HG03135 (cell line): ENCODE results near the gene PTTG2.
"Not testable (repeated sequence)": the region's sequence is repeated elsewhere in the genome, so short reads cannot be mapped to it uniquely, and the experiment has no call there.

Experiments used
- ATAC-seq: cut with Tn5 transposase; IDR thresholded peaks from one replicate; pipeline ENCODE4 v1.9.1; 2021; ENCODE audit warnings: mild to moderate bottlenecking, moderate library complexity; ENCODE audit not compliant: unreplicated experiment

Gene PTTG2

DNA sequence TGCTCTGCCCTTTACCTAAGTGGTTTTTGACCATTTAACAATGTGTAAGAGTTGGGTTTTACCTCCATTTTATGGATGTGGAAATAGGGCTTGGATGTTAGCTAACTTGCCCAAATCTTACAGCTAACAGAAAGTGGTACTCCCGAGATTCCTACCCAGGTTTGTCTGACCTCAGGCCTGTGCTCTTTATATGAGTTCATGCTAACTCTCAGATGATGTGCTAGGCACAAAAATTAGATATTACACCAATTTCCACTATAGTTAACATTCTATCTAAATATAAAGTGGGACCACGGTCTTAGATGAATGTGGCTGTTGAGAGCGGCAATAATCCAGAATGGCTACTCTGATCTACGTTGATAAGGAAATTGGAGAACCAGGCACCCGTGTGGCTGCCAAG lies at the start of gene PTTG2:
Gene PTTG2, plus strand, starts transcription at position 301 of the 400 bp plus-strand sequence. Its CDS starts 37 bp downstream, at position 338.
- ATAC-seq = no peak

- ATAC-seq = no peak
These were observed 45.7 kb upstream of the PTTG2 start for GRCh38 chr4:37914539-37914938.

GRCh38 chr4:37917388-37917787 lies 42.8 kb upstream of the PTTG2 start:
- ATAC-seq = no peak

GRCh38 chr4:37918653-37919052 lies 41.5 kb upstream of the PTTG2 start:
- no peak for ATAC-seq

DNA sequence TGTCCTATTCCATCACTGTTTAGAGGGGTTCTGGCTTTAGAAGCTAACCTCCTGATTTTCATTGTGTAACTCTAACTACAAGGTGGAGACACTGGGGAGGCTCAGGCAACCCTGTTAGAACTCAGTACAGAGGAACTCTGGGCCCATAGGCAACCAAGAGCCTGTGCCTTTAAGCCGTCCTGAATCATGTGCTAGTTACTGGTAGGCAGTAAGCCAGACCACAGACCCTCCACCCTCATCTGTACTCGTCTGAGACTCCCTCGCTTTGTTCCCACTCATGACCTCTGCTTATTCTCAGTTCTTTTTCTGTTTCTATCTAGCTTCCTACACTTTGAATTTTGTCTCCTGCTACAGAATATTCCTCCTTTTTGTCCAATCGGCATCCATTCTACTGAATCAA lies 37.9 kb upstream of the PTTG2 start:
- ATAC-seq = no peak

GRCh38 chr4:37923089-37923488 lies 37.1 kb upstream of the PTTG2 start:
- not testable (repeated sequence) for ATAC-seq

DNA sequence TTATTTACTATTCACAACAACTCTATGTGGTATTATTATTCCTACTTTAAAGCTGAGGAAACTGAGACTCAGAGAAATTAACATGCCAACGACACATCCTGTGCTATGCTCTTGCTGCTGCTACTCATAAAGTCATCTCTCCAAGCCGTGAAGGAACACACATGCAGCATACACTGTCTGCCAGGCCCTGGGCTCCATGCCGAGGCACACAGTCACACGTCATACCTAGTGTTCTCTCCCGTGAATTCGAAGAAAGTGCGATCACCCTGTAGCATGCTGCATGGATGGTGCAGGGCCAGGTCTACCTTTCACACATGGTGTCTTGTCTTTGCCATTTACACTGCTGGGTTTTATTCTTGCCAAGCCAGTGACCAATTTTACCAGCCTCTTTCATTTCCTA lies 35.3 kb upstream of the PTTG2 start:
- no peak for ATAC-seq

- ATAC-seq = no peak
These were observed 32.8 kb upstream of the PTTG2 start for GRCh38 chr4:37927434-37927833.

DNA sequence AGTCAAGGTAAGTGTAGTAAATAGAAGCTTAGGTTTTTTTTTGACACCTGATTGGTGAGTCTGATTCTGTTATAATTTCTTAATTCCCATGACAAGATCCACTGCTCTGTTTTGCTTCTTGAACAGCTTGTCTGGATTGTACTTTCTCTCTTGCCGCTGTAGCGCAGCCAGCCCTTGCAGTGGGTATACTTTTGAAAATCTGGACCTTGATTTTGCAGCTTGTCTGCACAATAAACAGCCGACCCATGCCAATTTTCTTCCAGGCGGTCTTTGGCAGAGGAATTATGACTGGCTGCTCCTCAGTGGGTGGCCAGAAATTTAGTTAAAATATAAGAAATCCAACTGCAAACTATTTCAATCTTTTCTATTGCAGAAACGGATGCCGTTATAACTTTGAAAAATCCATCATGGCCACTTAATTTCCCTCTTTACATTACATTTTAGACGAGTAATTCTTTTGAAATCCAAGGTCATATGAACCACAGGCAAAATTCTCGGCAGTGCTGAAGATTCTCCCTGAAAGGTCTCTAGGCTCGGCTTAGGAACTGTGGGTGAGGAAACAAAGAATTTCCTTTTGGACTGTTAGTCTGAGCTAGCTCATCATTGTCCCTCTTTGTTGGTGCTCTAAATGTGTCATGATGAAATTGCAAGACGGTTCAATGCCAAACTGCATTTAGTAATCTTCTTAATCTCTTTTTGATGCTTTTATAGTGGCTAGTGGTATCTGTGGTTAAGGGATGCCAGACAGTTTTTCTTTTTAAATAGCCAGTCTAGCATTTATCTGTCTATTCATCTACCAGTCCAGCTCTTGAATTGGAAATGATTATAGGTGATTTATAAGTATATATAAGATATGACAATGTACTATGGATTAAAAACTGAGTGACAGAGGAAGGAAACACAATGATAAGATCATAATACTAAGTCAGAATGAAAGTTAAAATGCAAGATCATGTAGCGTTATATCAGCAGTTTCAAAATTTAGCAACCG lies 31.5 kb upstream of the PTTG2 start:
- no peak for ATAC-seq

DNA sequence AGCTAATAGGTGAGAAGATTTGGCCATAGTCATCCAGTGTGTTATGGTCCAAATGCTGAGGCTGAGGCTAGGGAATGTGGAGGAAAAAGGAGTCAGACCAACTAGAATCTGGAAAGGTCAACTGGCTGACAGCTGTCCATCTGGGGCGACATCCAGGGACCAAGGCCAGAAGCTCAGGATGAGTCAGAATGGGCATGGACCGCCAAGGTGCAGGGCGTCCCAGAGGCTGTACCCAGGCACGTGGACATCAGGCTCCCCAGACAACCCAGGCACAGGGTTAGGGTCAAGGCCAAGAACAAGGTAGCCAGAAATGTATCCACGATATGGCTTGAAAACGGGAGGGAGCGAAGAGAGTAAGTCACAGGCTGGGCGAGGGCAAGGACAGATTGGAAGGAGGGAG lies 26.1 kb upstream of the PTTG2 start:
- no peak for ATAC-seq

DNA sequence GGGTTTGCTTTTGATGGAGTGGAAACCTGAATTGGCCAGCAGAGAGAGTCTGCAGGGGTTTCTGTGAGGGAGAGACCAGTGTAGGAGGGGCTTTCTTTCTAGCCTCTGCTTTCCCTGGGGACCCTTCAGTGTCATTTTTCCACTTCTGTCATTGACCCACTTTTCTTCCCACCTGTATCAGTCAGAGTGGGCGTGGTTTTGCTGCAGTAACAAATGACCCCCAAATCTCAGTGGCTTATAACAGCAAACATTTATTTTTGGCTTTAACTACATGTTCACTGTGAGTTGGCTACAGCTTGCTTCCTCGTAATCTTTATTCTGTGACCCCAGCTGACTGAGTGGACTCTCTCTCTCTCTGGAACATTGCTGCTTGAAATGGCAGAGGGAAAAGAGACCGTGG lies 25.6 kb upstream of the PTTG2 start:
- ATAC-seq = no peak

DNA sequence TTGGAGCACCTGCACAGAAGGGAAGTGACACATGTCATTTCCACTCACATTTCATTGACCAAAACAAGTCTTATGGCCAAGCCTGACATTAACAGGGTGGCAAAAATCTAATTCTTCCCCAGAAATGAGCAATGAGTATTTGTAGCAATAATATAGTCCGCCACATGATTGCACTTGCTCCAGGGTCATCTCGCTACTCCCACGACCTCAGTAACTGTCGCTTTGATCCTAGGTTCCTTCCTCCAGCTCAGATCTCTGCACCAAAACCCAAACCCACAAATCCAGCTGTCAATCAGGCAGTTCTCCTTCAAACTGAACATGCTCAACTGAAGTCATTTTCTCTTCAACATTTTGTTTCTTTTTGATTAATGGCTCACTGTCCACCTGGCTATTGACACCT lies 25.2 kb upstream of the PTTG2 start:
- no peak for ATAC-seq

DNA sequence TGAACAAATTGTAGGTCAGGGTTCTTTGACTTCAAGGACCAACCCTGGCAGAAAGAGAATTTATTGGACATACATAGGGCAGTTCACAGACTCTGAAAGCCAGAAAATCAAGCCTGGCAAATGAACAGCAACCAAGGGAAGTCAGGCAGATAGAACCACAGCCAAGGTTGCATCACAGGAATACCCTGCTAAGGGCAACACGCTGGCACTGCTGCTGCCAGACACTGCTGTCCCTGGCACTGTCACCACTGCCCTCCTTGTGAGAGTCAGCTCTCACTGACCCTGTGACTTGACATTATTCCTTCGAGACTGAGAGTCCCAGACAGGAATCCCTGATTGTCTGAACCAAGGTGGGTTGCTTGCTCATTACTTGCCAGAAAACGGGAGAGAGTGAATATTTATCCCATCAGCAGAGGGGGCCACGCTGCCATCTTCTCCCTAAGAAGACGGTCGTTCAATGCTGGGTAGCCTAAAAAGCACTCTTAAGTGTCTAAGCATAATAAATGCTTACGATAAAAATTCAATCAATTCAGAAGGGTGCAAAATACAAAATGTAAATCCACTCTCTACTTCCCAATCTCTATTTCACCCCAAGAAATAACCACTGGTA lies 23.2 kb upstream of the PTTG2 start:
- no peak for ATAC-seq

- no peak for ATAC-seq
These were observed 22.0 kb upstream of the PTTG2 start for GRCh38 chr4:37938208-37938607.

DNA sequence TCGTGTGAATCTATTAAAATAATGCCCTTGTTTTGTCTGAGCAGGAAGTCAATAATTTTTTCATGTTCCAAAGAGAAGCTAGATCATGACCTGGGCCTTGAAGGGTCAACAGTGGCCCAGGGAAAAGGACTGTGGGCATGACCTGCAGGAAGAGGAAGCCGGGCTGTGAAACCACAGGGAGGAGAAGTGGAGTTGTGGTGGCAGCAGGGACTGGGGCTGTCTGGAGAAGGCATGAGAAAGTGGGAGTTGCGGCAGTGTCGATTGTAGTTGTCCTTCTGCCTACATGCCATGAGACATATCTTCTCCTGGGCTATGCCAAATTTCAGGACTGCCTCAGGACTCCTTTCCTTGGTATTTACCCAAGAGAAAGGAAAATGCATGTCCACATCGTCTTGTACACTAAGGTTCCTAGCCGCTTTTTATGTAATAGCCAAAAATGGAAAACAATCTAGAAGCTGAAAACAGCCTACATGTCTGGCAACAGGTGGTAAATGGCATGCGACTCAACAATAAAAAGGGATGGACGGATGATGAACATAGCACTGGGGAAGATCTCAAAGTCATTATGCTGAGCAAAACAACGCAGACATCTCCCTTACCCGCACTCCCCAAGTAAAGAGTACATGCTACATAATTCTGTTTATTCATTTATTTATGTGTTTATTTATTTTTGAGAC lies 13.6 kb upstream of the PTTG2 start:
- ATAC-seq = no peak

- ATAC-seq = no peak
These were observed 11.7 kb upstream of the PTTG2 start for GRCh38 chr4:37948542-37948941.

DNA sequence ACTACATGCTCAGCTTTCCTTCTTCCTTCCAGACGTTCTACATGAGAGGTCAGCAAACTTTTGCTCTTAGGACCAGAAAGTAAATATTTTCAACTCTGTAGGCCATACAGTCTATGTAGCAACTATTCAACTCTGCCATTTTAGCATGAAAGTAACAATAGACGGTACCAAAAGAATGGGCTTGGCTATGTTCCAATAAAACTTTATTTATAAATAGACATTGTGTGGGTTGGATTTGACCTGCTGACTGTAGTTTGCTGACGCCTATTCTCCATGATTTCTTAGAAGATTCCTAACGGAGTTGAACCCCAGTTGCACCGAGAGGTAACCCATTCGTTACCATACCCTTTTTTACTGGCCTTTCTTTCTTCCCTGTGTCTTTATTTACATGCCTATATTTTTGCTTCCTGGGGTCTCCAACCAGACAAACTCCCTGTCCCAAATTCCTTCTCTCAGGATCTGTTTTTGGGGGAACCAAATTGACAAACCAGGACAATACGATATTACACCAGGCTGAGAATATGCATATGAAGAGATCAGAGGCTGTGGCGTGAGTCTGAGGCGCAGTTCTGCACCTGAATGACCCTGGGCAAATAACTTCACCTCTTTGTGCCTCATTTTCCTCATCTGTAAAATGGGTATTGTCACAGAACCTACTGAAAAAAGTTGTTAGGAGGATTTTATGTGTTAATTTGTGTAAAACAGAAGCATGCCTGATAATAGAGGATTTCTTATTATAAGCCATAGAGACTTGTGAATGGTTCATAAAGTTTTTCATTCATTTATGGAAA lies 10.4 kb upstream of the PTTG2 start:
- no peak for ATAC-seq

DNA sequence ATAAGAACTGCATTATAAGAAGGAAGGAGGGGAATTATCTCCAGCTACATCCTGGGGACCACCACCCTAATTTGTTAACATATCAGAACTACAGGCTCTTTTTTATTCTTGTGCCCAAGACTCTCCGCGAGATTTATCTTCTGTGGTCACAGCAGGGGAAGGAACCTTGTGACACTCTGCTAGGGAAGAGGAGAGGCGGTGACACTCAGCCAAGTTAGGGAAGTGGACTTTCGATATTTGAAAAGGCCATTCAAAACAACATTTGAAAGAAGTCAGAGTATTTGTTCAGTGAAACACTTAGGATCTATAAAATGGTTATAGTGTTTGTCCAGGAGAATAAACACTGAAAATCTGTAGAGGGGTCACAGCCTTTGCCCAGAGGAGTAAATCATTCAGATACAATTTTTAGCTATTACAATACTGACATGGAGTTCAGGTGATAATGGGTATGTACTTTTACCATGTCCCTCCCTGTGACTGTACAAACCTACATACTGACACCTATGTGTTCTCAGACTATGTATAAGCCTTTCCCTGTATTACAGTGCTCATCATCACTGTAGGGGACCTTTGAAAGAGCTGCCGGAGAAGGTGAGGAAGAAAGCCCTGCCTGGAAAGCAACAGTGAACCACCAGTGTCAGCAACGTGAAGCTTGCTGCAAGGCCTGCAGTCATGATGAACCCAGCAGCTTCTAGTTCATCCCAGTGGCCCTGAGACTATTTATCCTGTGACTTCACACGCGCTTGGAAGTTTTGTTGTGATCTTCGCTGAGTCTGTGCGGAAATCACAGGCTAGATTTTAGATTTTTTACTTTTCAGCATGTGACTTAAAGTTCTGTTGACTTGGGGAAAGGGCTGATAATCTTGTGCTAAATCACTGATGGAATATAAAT lies 8.5 kb upstream of the PTTG2 start:
- no peak for ATAC-seq

GRCh38 chr4:37953156-37953555 lies 7.0 kb upstream of the PTTG2 start:
- no peak for ATAC-seq
